ENCODE measurements around the gene KNDC1. TPM values are rescaled to one million over a fixed set of nuclear protein-coding genes. Genes with fewer than 3 reads are reported as not detected.
"Not testable (repeated sequence)": the region's sequence is repeated elsewhere in the genome, so short reads cannot be mapped to it uniquely, and the experiment has no call there.

KNDC1 gene
- total RNA-seq, 2 donors from 2014 or later: 0.19 to 0.26 TPM

GRCh38 chr10:133221756-133222155, 61.7 kb downstream of the KNDC1 start:
- not testable (repeated sequence) for H3K36me3 Mint-ChIP-seq (ENCODE audit: low read depth); H3K9me3 Mint-ChIP-seq; ATAC-seq (replicated peaks)

GRCh38 chr10:133224076-133224475, 64.1 kb downstream of the KNDC1 start:
- Mint-ChIP-seq H3K9me3 (no peaks in the 10 kb centered on the region), H3K36me3 (ENCODE audit: low read depth) (peaks cover 2% of the 10 kb centered on the region), H3K27me3 (peaks cover 23% of the 10 kb centered on the region), H3K4me3 (no peak overlapping the region), H3K4me1 (peaks cover 9% of the 10 kb centered on the region), H3K27ac (no peak overlapping the region)
- ATAC-seq (replicated peaks): no peak

More at GRCh38 chr10:133221756-133222155, 61.7 kb downstream of the KNDC1 start:
- H3K4me3 Mint-ChIP-seq, H3K27ac Mint-ChIP-seq, H3K4me1 Mint-ChIP-seq: not testable (repeated sequence)
- H3K27me3 Mint-ChIP-seq: peaks cover 12% of the 10 kb centered on the region

- no peaks in the 10 kb centered on the region for H3K9me3 Mint-ChIP-seq
- peaks cover 9% of the 10 kb centered on the region for H3K4me1 Mint-ChIP-seq
- peak overlapping the region; percentile 79 for H3K4me3 Mint-ChIP-seq
- peaks cover 27% of the 10 kb centered on the region for H3K27me3 Mint-ChIP-seq
- H3K36me3 Mint-ChIP-seq (ENCODE audit: low read depth): peaks cover 7% of the 10 kb centered on the region
- no peak for ATAC-seq (replicated peaks)
- H3K27ac Mint-ChIP-seq: no peak overlapping the region
These were observed 64.8 kb downstream of the KNDC1 start for GRCh38 chr10:133224756-133225372.

GRCh38 chr10:133225707-133226191, 65.7 kb downstream of the KNDC1 start:
- peak overlapping the region; percentile 79 for H3K4me3 Mint-ChIP-seq
- ATAC-seq (replicated peaks): peak; percentile 88
- H3K4me1 Mint-ChIP-seq: peaks cover 9% of the 10 kb centered on the region
- peak overlapping the region; percentile 48 for H3K27ac Mint-ChIP-seq
- H3K27me3 Mint-ChIP-seq: peaks cover 27% of the 10 kb centered on the region
- H3K36me3 Mint-ChIP-seq (ENCODE audit: low read depth): peaks cover 7% of the 10 kb centered on the region
- no peaks in the 10 kb centered on the region for H3K9me3 Mint-ChIP-seq

GRCh38 chr10:133226251-133226808, 66.3 kb downstream of the KNDC1 start:
- Mint-ChIP-seq H3K9me3 (no peaks in the 10 kb centered on the region), H3K4me3 (peak overlapping the region; percentile 79), H3K27ac (peak overlapping the region; percentile 48), H3K4me1 (peaks cover 9% of the 10 kb centered on the region), H3K36me3 (ENCODE audit: low read depth) (peaks cover 7% of the 10 kb centered on the region), H3K27me3 (peaks cover 22% of the 10 kb centered on the region)
- ATAC-seq (replicated peaks): peak; percentile 67

GRCh38 chr10:133227256-133227655, 67.2 kb downstream of the KNDC1 start:
- Mint-ChIP-seq H3K36me3 (ENCODE audit: low read depth) (peaks cover 7% of the 10 kb centered on the region), H3K4me3 (no peak overlapping the region), H3K27ac (no peak overlapping the region), H3K4me1 (peaks cover 9% of the 10 kb centered on the region), H3K27me3 (peaks cover 23% of the 10 kb centered on the region), H3K9me3 (no peaks in the 10 kb centered on the region)
- no peak for ATAC-seq (replicated peaks)

GRCh38 chr10:133229265-133230043, 69.4 kb downstream of the KNDC1 start:
- Mint-ChIP-seq H3K4me3 (peak overlapping the region; percentile 57), H3K4me1 (peaks cover 9% of the 10 kb centered on the region), H3K27ac (no peak overlapping the region), H3K36me3 (ENCODE audit: low read depth) (peaks cover 7% of the 10 kb centered on the region), H3K27me3 (peaks cover 28% of the 10 kb centered on the region), H3K9me3 (no peaks in the 10 kb centered on the region)
- no peak for ATAC-seq (replicated peaks)

- Mint-ChIP-seq H3K27me3 (peaks cover 28% of the 10 kb centered on the region), H3K27ac (no peak within 1 kb of the TSS)
- ATAC-seq (replicated peaks): no peak
These were observed 70.0 kb downstream of the KNDC1 start, which contains the start of gene UTF1 for GRCh38 chr10:133230044-133230361. UTF1 (plus strand) TSS chr10:133230217; CDS start chr10:133230289, 72 bp downstream.

GRCh38 chr10:133230387-133231195, 70.6 kb downstream of the KNDC1 start:
- Mint-ChIP-seq H3K36me3 (ENCODE audit: low read depth) (peaks cover 7% of the 10 kb centered on the region), H3K27me3 (peaks cover 28% of the 10 kb centered on the region), H3K4me1 (peaks cover 9% of the 10 kb centered on the region), H3K9me3 (no peaks in the 10 kb centered on the region), H3K4me3 (no peak overlapping the region), H3K27ac (no peak overlapping the region)
- no peak for ATAC-seq (replicated peaks)

More at GRCh38 chr10:133230044-133230361, 70.0 kb downstream of the KNDC1 start, which contains the start of gene UTF1:
- Mint-ChIP-seq H3K9me3 (no peaks in the 10 kb centered on the region), H3K36me3 (ENCODE audit: low read depth) (peaks cover 7% of the 10 kb centered on the region), H3K4me1 (peaks cover 9% of the 10 kb centered on the region), H3K4me3 (peak within 1 kb of the TSS; percentile 57)

GRCh38 chr10:133231244-133231945, 71.4 kb downstream of the KNDC1 start:
- Mint-ChIP-seq H3K36me3 (ENCODE audit: low read depth) (peaks cover 7% of the 10 kb centered on the region), H3K27ac (no peak overlapping the region), H3K9me3 (no peaks in the 10 kb centered on the region), H3K4me3 (peak overlapping the region; percentile 32), H3K27me3 (peaks cover 31% of the 10 kb centered on the region), H3K4me1 (peaks cover under 1% of the 10 kb centered on the region)
- no peak for ATAC-seq (replicated peaks)

GRCh38 chr10:133231946-133232574, 72.0 kb downstream of the KNDC1 start:
- Mint-ChIP-seq H3K4me3 (no peak overlapping the region), H3K27ac (no peak overlapping the region), H3K36me3 (ENCODE audit: low read depth) (peaks cover 7% of the 10 kb centered on the region), H3K27me3 (peaks cover 29% of the 10 kb centered on the region), H3K4me1 (no peaks in the 10 kb centered on the region), H3K9me3 (no peaks in the 10 kb centered on the region)
- no peak for ATAC-seq (replicated peaks)

GRCh38 chr10:133234796-133235195, 74.8 kb downstream of the KNDC1 start:
- peak overlapping the region; percentile 55 for H3K4me3 Mint-ChIP-seq
- H3K27ac Mint-ChIP-seq; H3K4me1 Mint-ChIP-seq; H3K36me3 Mint-ChIP-seq (ENCODE audit: low read depth); H3K9me3 Mint-ChIP-seq: not testable (repeated sequence)
- H3K27me3 Mint-ChIP-seq: peaks cover 22% of the 10 kb centered on the region
- ATAC-seq (replicated peaks): peak; percentile 38

GRCh38 chr10:133235265-133235855, 75.3 kb downstream of the KNDC1 start:
- H3K36me3 Mint-ChIP-seq (ENCODE audit: low read depth): no peaks in the 10 kb centered on the region
- peak; percentile 41 for ATAC-seq (replicated peaks)
- peaks cover 22% of the 10 kb centered on the region for H3K27me3 Mint-ChIP-seq
- H3K9me3 Mint-ChIP-seq: no peaks in the 10 kb centered on the region
- no peaks in the 10 kb centered on the region for H3K4me1 Mint-ChIP-seq
- H3K4me3 Mint-ChIP-seq: peak overlapping the region; percentile 55
- no peak overlapping the region for H3K27ac Mint-ChIP-seq

Measured in activated T-helper 17 cell treated with anti-CD3 and anti-CD28 coated beads, Interleukin-2, amount 50 U/mL, for 72 hours (primary cell).